ENCODE data around the gene GNAT2. TPM values are rescaled to one million over a fixed set of nuclear protein-coding genes. Genes with fewer than 3 reads are reported as not detected.

Gene GNAT2
- total and polyA plus RNA-seq, 10 of the 15 experiments (the other 5 are each of a cell fraction or from before 2014, with no cell fraction given) = 0.08 to 1.3 (median 0.41) TPM

DNA sequence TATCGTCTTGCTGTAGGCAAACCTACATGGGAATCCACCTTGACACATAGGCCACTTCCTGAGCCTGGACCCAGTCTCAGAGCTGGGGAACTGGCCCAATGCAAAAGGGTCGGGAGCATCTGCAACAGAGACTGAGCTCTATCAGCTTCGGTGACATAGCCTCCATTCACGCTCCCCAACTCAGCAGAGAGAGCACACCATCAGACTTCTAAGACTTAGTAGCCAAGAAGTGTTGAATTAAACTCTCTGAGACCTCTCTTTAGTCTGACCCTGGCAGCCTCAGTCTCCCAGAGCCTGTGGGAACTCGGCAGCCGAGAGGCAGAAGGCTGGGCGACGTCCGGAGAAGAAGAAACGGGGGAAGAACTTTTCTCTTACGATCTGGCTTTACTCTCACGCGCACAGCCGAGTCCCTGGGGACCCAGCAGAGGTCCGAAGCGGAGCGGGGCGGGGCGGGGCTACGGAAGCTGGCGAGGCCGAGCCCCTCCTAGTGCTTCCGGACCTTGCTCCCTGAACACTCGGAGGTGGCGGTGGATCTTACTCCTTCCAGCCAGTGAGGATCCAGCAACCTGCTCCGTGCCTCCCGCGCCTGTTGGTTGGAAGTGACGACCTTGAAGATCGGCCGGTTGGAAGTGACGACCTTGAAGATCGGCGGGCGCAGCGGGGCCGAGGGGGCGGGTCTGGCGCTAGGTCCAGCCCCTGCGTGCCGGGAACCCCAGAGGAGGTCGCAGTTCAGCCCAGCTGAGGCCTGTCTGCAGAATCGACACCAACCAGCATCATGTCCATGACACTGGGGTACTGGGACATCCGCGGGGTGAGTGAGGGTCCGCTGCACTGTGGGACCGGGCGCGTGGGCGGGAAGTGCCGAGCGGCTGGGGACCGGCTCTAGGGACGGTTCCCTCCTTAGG lies 36.5 kb upstream of the GNAT2 start, which contains the start of gene GSTM4 (continued):
- TF ChIP-seq, protein P1, sequence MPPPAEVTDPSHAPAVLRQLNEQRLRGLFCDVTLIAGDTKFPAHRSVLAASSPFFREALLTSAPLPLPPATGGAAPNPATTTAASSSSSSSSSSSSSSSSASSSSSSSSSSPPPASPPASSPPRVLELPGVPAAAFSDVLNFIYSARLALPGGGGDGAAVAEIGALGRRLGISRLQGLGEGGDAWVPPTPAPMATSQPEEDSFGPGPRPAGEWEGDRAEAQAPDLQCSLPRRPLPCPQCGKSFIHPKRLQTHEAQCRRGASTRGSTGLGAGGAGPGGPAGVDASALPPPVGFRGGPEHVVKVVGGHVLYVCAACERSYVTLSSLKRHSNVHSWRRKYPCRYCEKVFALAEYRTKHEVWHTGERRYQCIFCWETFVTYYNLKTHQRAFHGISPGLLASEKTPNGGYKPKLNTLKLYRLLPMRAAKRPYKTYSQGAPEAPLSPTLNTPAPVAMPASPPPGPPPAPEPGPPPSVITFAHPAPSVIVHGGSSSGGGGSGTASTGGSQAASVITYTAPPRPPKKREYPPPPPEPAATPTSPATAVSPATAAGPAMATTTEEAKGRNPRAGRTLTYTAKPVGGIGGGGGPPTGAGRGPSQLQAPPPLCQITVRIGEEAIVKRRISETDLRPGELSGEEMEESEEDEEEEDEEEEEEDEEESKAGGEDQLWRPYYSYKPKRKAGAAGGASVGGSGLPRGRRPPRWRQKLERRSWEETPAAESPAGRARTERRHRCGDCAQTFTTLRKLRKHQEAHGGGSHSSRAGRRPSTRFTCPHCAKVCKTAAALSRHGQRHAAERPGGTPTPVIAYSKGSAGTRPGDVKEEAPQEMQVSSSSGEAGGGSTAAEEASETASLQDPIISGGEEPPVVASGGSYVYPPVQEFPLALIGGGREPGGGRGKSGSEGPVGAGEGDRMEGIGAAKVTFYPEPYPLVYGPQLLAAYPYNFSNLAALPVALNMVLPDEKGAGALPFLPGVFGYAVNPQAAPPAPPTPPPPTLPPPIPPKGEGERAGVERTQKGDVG (CRISPR knock-in tag; IDR thresholded peaks at IDR 0.05) = no peak
- TF ChIP-seq, protein P2, sequence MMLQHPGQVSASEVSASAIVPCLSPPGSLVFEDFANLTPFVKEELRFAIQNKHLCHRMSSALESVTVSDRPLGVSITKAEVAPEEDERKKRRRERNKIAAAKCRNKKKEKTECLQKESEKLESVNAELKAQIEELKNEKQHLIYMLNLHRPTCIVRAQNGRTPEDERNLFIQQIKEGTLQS (IDR thresholded peaks at IDR 0.05; ENCODE audit: borderline replicate concordance, extremely low read depth, low read depth, low read length) = no peak
- TF ChIP-seq SIX5 (IDR thresholded peaks at IDR 0.05; ENCODE audit: low read depth, low read length, severe bottlenecking) = no peak
- no peak for TF ChIP-seq HCFC1 (IDR thresholded peaks at IDR 0.05; ENCODE audit: low read length)
- peak; percentile 77 for TF ChIP-seq NR2F1 (conservative IDR thresholded peaks at IDR 0.05)
- no peak for TF ChIP-seq RAD21 (IDR thresholded peaks at IDR 0.05; ENCODE audit: insufficient read depth, low read depth, low read length)
- TF ChIP-seq, protein P3, sequence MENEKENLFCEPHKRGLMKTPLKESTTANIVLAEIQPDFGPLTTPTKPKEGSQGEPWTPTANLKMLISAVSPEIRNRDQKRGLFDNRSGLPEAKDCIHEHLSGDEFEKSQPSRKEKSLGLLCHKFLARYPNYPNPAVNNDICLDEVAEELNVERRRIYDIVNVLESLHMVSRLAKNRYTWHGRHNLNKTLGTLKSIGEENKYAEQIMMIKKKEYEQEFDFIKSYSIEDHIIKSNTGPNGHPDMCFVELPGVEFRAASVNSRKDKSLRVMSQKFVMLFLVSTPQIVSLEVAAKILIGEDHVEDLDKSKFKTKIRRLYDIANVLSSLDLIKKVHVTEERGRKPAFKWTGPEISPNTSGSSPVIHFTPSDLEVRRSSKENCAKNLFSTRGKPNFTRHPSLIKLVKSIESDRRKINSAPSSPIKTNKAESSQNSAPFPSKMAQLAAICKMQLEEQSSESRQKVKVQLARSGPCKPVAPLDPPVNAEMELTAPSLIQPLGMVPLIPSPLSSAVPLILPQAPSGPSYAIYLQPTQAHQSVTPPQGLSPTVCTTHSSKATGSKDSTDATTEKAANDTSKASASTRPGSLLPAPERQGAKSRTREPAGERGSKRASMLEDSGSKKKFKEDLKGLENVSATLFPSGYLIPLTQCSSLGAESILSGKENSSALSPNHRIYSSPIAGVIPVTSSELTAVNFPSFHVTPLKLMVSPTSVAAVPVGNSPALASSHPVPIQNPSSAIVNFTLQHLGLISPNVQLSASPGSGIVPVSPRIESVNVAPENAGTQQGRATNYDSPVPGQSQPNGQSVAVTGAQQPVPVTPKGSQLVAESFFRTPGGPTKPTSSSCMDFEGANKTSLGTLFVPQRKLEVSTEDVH (IDR thresholded peaks at IDR 0.05; ENCODE audit: low read depth, partially characterized antibody) = no peak
- no peak for TF ChIP-seq WRNIP1 (IDR thresholded peaks at IDR 0.05; ENCODE audit: borderline replicate concordance, low read depth, low read length)
- TF ChIP-seq CHD2 (IDR thresholded peaks at IDR 0.05; ENCODE audit: borderline replicate concordance, low read depth, low read length) = no peak
- no peak for TF ChIP-seq POLR2AphosphoS2 (IDR thresholded peaks at IDR 0.05; ENCODE audit: low read depth, low read length)
- TF ChIP-seq SRF (IDR thresholded peaks at IDR 0.05; ENCODE audit: low read depth in 2 of 2, low read length in 2 of 2) = no peak
- TF ChIP-seq, protein P4, sequence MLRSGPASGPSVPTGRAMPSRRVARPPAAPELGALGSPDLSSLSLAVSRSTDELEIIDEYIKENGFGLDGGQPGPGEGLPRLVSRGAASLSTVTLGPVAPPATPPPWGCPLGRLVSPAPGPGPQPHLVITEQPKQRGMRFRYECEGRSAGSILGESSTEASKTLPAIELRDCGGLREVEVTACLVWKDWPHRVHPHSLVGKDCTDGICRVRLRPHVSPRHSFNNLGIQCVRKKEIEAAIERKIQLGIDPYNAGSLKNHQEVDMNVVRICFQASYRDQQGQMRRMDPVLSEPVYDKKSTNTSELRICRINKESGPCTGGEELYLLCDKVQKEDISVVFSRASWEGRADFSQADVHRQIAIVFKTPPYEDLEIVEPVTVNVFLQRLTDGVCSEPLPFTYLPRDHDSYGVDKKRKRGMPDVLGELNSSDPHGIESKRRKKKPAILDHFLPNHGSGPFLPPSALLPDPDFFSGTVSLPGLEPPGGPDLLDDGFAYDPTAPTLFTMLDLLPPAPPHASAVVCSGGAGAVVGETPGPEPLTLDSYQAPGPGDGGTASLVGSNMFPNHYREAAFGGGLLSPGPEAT (IDR thresholded peaks at IDR 0.05; ENCODE audit: low read depth) = peak; percentile 27; the same call in 1 of the 2 replicates
- TF ChIP-seq, protein P5, sequence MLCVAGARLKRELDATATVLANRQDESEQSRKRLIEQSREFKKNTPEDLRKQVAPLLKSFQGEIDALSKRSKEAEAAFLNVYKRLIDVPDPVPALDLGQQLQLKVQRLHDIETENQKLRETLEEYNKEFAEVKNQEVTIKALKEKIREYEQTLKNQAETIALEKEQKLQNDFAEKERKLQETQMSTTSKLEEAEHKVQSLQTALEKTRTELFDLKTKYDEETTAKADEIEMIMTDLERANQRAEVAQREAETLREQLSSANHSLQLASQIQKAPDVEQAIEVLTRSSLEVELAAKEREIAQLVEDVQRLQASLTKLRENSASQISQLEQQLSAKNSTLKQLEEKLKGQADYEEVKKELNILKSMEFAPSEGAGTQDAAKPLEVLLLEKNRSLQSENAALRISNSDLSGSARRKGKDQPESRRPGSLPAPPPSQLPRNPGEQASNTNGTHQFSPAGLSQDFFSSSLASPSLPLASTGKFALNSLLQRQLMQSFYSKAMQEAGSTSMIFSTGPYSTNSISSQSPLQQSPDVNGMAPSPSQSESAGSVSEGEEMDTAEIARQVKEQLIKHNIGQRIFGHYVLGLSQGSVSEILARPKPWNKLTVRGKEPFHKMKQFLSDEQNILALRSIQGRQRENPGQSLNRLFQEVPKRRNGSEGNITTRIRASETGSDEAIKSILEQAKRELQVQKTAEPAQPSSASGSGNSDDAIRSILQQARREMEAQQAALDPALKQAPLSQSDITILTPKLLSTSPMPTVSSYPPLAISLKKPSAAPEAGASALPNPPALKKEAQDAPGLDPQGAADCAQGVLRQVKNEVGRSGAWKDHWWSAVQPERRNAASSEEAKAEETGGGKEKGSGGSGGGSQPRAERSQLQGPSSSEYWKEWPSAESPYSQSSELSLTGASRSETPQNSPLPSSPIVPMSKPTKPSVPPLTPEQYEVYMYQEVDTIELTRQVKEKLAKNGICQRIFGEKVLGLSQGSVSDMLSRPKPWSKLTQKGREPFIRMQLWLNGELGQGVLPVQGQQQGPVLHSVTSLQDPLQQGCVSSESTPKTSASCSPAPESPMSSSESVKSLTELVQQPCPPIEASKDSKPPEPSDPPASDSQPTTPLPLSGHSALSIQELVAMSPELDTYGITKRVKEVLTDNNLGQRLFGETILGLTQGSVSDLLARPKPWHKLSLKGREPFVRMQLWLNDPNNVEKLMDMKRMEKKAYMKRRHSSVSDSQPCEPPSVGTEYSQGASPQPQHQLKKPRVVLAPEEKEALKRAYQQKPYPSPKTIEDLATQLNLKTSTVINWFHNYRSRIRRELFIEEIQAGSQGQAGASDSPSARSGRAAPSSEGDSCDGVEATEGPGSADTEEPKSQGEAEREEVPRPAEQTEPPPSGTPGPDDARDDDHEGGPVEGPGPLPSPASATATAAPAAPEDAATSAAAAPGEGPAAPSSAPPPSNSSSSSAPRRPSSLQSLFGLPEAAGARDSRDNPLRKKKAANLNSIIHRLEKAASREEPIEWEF (IDR thresholded peaks at IDR 0.05; ENCODE audit: insufficient replicate concordance, low read depth, low read length) = no peak
- no peak for TF ChIP-seq NR2C2 (IDR thresholded peaks at IDR 0.05; ENCODE audit: borderline replicate concordance, control insufficient read depth, insufficient read length, low read depth)

Data from GM12878 (cell line).